CD14-positive monocyte (primary cell): ENCODE results near the gene ARHGEF16. TPM values are rescaled to one million over a fixed set of nuclear protein-coding genes. Genes with fewer than 3 reads are reported as not detected.

Source experiments
- DNase-seq, 3 donors: peaks; one replicate each; pipeline ENCODE4 v3.0.0-alpha.2; 2011 to 2022
- H2AFZ ChIP-seq: 2 replicates; pipeline ENCODE4 v1.6.0; 2012; ENCODE audit warnings: mild to moderate bottlenecking, low read depth, low read length, inconsistent platforms; ENCODE audit not compliant: insufficient read depth, poor library complexity, severe bottlenecking
- H3K27ac ChIP-seq, 2 donors: 1 replicate in 1 of 2; 2 replicates in 1 of 2; pipeline ENCODE4 v1.5.1; 2012 to 2013; ENCODE audit warnings: low read length in 2 of 2, control low read depth in 1 of 2, inconsistent platforms in 1 of 2, low read depth in 1 of 2, mild to moderate bottlenecking in 1 of 2
- H3K27me3 ChIP-seq, 2 donors: one replicate each; pipeline versions ENCODE4 v1.6.0 to v1.6.1; 2011 to 2013; ENCODE audit warnings: low read length in 2 of 2; ENCODE audit not compliant: control insufficient read depth in 2 of 2, insufficient read depth in 2 of 2
- H3K36me3 ChIP-seq, 2 donors: replicated peaks in 1 of 2; 1 replicate in 1 of 2; 2 replicates in 1 of 2; pipeline versions ENCODE4 v1.5.1 to v1.6.1; 2012 to 2013; ENCODE audit warnings: low read length in 2 of 2, control low read depth in 1 of 2, inconsistent platforms in 1 of 2, mild to moderate bottlenecking in 1 of 2; ENCODE audit not compliant: insufficient read depth in 2 of 2, control insufficient read depth in 1 of 2
- H3K4me1 ChIP-seq, 2 donors: 1 replicate in 1 of 2; 2 replicates in 1 of 2; pipeline versions ENCODE4 v1.5.1 to v1.6.1; 2012 to 2013; ENCODE audit warnings: low read length in 2 of 2, control low read depth in 1 of 2, inconsistent platforms in 1 of 2, mild to moderate bottlenecking in 1 of 2, moderate library complexity in 1 of 2; ENCODE audit not compliant: insufficient read depth in 2 of 2, control insufficient read depth in 1 of 2
- H3K4me2 ChIP-seq: replicated peaks from 2 replicates; pipeline ENCODE3; 2012; ENCODE audit warnings: low read length, moderate library complexity, mild to moderate bottlenecking; ENCODE audit not compliant: poor library complexity, severe bottlenecking; ENCODE audit errors: extremely low read depth
- H3K4me3 ChIP-seq, 3 experiments: fragments of 200-600 bp in 1 of 3; sonication (generic) in 1 of 3; replicated peaks in 1 of 3; 1 replicate in 2 of 3; 2 replicates in 1 of 3; pipeline ENCODE4 v1.5.1; 2011 to 2013; ENCODE audit warnings: low read length in 3 of 3, mild to moderate bottlenecking in 3 of 3, control low read depth in 2 of 3, low read depth in 2 of 3, inconsistent platforms in 1 of 3, moderate library complexity in 1 of 3
- H3K79me2 ChIP-seq: 2 replicates; pipeline ENCODE4 v1.6.0; 2012; ENCODE audit warnings: mild to moderate bottlenecking, control low read depth, inconsistent platforms, low read length, moderate library complexity; ENCODE audit not compliant: insufficient read depth
- H3K9ac ChIP-seq: 2 replicates; pipeline ENCODE4 v1.6.0; 2017; ENCODE audit warnings: low read length, mild to moderate bottlenecking; ENCODE audit not compliant: insufficient read depth, poor library complexity, severe bottlenecking
- H3K9me3 ChIP-seq, 2 donors: replicated peaks in 1 of 2; 1 replicate in 1 of 2; 2 replicates in 1 of 2; pipeline versions ENCODE4 v1.5.1 to v1.6.1; 2012 to 2013; ENCODE audit warnings: low read length in 2 of 2, control low read depth in 1 of 2; ENCODE audit not compliant: control insufficient read depth in 1 of 2, insufficient read depth in 1 of 2
- H4K20me1 ChIP-seq: 2 replicates; pipeline ENCODE4 v1.6.0; 2012; ENCODE audit warnings: mild to moderate bottlenecking, low read length, control low read depth, moderate library complexity; ENCODE audit not compliant: insufficient read depth
- H3K27ac Mint-ChIP-seq, 7 donors: one replicate each; pipeline ENCODE4 v1.8.0; 2020; ENCODE audit warnings: mild to moderate bottlenecking in 7 of 7, mixed read lengths in 7 of 7, moderate library complexity in 6 of 7, inconsistent platforms in 2 of 7
- H3K27me3 Mint-ChIP-seq, 3 donors: one replicate each; pipeline ENCODE4 v1.8.0; 2021 to 2022; ENCODE audit warnings: low read depth in 3 of 3, mild to moderate bottlenecking in 3 of 3, mixed read lengths in 3 of 3, moderate library complexity in 3 of 3, inconsistent platforms in 1 of 3
- H3K36me3 Mint-ChIP-seq, 2 donors: one replicate each; pipeline ENCODE4 v1.8.0; 2020; ENCODE audit warnings: mixed read lengths in 2 of 2, inconsistent platforms in 1 of 2, mild to moderate bottlenecking in 1 of 2
- H3K4me1 Mint-ChIP-seq: one replicate; pipeline ENCODE4 v1.8.0; 2020; ENCODE audit warnings: mild to moderate bottlenecking, mixed read lengths
- H3K4me3 Mint-ChIP-seq, 2 donors: one replicate each; pipeline ENCODE4 v1.8.0; 2020; ENCODE audit warnings: mild to moderate bottlenecking in 2 of 2, mixed read lengths in 2 of 2, moderate library complexity in 1 of 2
- H3K9me3 Mint-ChIP-seq, 7 donors: one replicate each; pipeline ENCODE4 v1.8.0; 2020 to 2022; ENCODE audit warnings: mixed read lengths in 7 of 7, mild to moderate bottlenecking in 6 of 7, moderate library complexity in 6 of 7, inconsistent platforms in 2 of 7
- WGBS: methylation state at CpG from one replicate; pipeline ENCODE4 v1.1.5; 2013; ENCODE audit warnings: missing lambda C conversion rate; ENCODE audit not compliant: insufficient coverage; 5-methylcytosine and 5-hydroxymethylcytosine counted together
- intact Hi-C, 2 donors: fragments of 100-400 bp; cut with micrococcal nuclease; formaldehyde crosslinking; loops; one replicate each; pipeline versions ENCODE4 v1.15.0 to v1.15.1; 2023
- polyA plus RNA-seq, 3 donors: library from polyadenylated mRNA; depleted of rRNA in 1 of 3; unstranded in 2 of 3; stranded (reverse) in 1 of 3; fragments of 300-500 nt in 2 of 3; fragments of >200 nt in 1 of 3; fragmentation: Illumina TruSeq in 2 of 3; gene quantifications; 1 replicate in 2 of 3; 2 replicates in 1 of 3; pipeline ENCODE4 v1.2.3, GENCODE V29; 2012 to 2021
- TF ChIP-seq, protein P1 (sequence below): fragments of 200-600 bp; IDR thresholded peaks from one replicate; pipeline ENCODE4 v1.8.0; 2022; ENCODE audit warnings: antibody characterized with exemption, mild to moderate bottlenecking

The ARHGEF16 gene
- polyA plus RNA-seq, 3 donors: not detected

DNA sequence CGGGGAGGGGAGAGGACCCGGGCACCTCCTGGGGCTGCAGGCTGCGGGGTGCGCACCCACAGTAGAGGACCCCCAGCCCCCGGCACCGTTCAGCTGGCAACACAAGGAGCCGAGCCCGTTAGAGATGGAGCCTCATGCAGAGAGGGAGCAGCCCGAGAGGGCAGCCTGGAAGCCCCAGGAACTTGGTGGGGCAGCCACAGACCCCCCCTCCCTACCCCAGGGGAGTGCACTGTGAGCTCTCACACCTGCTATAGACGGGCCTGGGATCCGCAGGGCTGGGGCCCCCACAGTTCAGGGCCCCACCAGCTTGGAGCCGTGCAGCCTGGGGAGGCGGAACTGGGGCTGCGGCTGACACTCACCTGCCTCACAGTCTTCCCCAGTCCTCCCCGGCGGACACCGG is 47.0 kb downstream of the ARHGEF16 start:
- Histone ChIP-seq H3K4me2 (no peak overlapping the region), H3K79me2 (no peaks in the 10 kb centered on the region), H3K9me3 (no peaks in the 10 kb centered on the region), H3K27me3 (no peaks in the 10 kb centered on the region), H2AFZ (no peak overlapping the region), H3K36me3 (no peaks in the 10 kb centered on the region), H3K4me3 (no peak overlapping the region), H3K9ac (no peak overlapping the region), H4K20me1 (no peaks in the 10 kb centered on the region), H3K27ac (no peak overlapping the region), H3K4me1 (no peaks in the 10 kb centered on the region)
- intact Hi-C loops: no loop called here
- no peak overlapping the region for H3K4me3 Mint-ChIP-seq
- no peak overlapping the region for H3K27ac Mint-ChIP-seq
- H3K9me3 Mint-ChIP-seq: peaks cover 0 to 2% (median 0%) of the 10 kb centered on the region in 7 donors
- no peaks in the 10 kb centered on the region for H3K4me1 Mint-ChIP-seq
- TF ChIP-seq, protein P1, sequence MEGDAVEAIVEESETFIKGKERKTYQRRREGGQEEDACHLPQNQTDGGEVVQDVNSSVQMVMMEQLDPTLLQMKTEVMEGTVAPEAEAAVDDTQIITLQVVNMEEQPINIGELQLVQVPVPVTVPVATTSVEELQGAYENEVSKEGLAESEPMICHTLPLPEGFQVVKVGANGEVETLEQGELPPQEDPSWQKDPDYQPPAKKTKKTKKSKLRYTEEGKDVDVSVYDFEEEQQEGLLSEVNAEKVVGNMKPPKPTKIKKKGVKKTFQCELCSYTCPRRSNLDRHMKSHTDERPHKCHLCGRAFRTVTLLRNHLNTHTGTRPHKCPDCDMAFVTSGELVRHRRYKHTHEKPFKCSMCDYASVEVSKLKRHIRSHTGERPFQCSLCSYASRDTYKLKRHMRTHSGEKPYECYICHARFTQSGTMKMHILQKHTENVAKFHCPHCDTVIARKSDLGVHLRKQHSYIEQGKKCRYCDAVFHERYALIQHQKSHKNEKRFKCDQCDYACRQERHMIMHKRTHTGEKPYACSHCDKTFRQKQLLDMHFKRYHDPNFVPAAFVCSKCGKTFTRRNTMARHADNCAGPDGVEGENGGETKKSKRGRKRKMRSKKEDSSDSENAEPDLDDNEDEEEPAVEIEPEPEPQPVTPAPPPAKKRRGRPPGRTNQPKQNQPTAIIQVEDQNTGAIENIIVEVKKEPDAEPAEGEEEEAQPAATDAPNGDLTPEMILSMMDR: no peak
- 94% methylated on average over 12 of the region's 17 CpGs for WGBS
- no peak for DNase-seq
- peaks cover 0 to 2% (median 1%) of the 10 kb centered on the region in 3 donors for H3K27me3 Mint-ChIP-seq
- peaks cover 0 to 2% of the 10 kb centered on the region in 2 donors for H3K36me3 Mint-ChIP-seq

DNA sequence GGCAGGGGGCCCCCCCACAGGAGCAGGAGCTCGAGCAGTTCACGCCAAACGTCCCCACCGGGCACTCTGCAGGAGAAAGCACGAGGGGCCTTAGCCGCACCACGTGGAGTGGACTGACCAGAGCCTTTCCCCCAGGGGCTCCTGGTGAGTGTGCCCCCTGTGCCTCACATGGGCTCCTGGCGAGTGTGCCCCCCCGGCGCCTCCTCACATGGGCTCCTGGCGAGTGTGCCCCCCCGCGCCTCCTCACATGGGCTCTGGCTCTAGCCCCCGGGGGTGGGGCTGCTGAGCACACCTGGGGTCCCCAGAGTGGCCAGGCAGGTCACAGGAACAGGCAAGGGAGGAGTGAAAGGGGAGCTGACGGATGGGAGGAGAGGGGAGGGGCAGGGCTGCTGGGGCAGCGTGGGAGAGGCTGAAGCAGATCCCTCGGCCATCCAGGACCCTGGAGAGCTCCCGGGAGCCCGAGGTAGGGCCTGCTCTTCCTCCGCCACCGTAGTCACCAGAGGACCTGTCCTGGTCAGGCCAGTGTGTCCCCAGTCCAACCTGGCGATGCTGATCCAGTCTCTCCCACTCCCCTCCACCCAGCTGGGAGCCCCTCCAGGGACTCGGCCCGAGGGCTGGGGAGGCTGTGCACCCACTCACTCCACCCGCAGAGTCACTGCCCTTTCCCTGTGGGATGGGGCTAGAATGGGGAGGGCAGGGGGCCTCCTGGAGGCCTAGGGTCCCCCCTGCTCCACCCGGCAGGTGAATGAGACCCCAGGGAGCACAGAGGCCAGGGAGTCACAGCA is 47.6 kb downstream of the ARHGEF16 start:
- WGBS: 87% methylated on average over 21 of the region's 26 CpGs
- no peak overlapping the region for H3K27ac Mint-ChIP-seq
- no peaks in the 10 kb centered on the region for H3K27me3 ChIP-seq

More for the DNA sequence above, 47.6 kb downstream of the ARHGEF16 start:
- H3K4me1 ChIP-seq: no peaks in the 10 kb centered on the region
- intact Hi-C loops: no loop called here
- H3K9me3 Mint-ChIP-seq: peaks cover 0 to 2% (median 0%) of the 10 kb centered on the region in 7 donors
- H4K20me1 ChIP-seq: no peaks in the 10 kb centered on the region
- H3K79me2 ChIP-seq: no peaks in the 10 kb centered on the region
- no peak overlapping the region for H3K27ac ChIP-seq
- no peak overlapping the region for H3K4me2 ChIP-seq
- TF ChIP-seq, protein P1: no peak
- no peaks in the 10 kb centered on the region for H3K9me3 ChIP-seq
- no peak overlapping the region for H3K4me3 Mint-ChIP-seq
- peaks cover 0 to 2% (median 1%) of the 10 kb centered on the region in 3 donors for H3K27me3 Mint-ChIP-seq
- H3K4me3 ChIP-seq: no peak overlapping the region
- H3K36me3 ChIP-seq: no peaks in the 10 kb centered on the region
- DNase-seq: peak in 1 of 3 donors; percentile 24
- H3K36me3 Mint-ChIP-seq: peaks cover 0 to 2% of the 10 kb centered on the region in 2 donors
- no peak overlapping the region for H2AFZ ChIP-seq
- no peaks in the 10 kb centered on the region for H3K4me1 Mint-ChIP-seq
- no peak overlapping the region for H3K9ac ChIP-seq
